ENCODE measurements around the gene IMP4.

The IMP4 gene

GRCh38 chr2:130381619-130382018 lies 38.9 kb downstream of the IMP4 start (continued):
- TF ChIP-seq, protein P1, sequence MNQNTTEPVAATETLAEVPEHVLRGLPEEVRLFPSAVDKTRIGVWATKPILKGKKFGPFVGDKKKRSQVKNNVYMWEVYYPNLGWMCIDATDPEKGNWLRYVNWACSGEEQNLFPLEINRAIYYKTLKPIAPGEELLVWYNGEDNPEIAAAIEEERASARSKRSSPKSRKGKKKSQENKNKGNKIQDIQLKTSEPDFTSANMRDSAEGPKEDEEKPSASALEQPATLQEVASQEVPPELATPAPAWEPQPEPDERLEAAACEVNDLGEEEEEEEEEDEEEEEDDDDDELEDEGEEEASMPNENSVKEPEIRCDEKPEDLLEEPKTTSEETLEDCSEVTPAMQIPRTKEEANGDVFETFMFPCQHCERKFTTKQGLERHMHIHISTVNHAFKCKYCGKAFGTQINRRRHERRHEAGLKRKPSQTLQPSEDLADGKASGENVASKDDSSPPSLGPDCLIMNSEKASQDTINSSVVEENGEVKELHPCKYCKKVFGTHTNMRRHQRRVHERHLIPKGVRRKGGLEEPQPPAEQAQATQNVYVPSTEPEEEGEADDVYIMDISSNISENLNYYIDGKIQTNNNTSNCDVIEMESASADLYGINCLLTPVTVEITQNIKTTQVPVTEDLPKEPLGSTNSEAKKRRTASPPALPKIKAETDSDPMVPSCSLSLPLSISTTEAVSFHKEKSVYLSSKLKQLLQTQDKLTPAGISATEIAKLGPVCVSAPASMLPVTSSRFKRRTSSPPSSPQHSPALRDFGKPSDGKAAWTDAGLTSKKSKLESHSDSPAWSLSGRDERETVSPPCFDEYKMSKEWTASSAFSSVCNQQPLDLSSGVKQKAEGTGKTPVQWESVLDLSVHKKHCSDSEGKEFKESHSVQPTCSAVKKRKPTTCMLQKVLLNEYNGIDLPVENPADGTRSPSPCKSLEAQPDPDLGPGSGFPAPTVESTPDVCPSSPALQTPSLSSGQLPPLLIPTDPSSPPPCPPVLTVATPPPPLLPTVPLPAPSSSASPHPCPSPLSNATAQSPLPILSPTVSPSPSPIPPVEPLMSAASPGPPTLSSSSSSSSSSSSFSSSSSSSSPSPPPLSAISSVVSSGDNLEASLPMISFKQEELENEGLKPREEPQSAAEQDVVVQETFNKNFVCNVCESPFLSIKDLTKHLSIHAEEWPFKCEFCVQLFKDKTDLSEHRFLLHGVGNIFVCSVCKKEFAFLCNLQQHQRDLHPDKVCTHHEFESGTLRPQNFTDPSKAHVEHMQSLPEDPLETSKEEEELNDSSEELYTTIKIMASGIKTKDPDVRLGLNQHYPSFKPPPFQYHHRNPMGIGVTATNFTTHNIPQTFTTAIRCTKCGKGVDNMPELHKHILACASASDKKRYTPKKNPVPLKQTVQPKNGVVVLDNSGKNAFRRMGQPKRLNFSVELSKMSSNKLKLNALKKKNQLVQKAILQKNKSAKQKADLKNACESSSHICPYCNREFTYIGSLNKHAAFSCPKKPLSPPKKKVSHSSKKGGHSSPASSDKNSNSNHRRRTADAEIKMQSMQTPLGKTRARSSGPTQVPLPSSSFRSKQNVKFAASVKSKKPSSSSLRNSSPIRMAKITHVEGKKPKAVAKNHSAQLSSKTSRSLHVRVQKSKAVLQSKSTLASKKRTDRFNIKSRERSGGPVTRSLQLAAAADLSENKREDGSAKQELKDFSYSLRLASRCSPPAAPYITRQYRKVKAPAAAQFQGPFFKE (tag by site-specific recombination; IDR thresholded peaks at IDR 0.05; ENCODE audit: borderline replicate concordance): no peak
- TF ChIP-seq, protein P2, sequence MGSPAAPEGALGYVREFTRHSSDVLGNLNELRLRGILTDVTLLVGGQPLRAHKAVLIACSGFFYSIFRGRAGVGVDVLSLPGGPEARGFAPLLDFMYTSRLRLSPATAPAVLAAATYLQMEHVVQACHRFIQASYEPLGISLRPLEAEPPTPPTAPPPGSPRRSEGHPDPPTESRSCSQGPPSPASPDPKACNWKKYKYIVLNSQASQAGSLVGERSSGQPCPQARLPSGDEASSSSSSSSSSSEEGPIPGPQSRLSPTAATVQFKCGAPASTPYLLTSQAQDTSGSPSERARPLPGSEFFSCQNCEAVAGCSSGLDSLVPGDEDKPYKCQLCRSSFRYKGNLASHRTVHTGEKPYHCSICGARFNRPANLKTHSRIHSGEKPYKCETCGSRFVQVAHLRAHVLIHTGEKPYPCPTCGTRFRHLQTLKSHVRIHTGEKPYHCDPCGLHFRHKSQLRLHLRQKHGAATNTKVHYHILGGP (tag by site-specific recombination; IDR thresholded peaks at IDR 0.05): no peak
- TF ChIP-seq ZNF398 (tag by site-specific recombination; IDR thresholded peaks at IDR 0.05): no peak

DNA sequence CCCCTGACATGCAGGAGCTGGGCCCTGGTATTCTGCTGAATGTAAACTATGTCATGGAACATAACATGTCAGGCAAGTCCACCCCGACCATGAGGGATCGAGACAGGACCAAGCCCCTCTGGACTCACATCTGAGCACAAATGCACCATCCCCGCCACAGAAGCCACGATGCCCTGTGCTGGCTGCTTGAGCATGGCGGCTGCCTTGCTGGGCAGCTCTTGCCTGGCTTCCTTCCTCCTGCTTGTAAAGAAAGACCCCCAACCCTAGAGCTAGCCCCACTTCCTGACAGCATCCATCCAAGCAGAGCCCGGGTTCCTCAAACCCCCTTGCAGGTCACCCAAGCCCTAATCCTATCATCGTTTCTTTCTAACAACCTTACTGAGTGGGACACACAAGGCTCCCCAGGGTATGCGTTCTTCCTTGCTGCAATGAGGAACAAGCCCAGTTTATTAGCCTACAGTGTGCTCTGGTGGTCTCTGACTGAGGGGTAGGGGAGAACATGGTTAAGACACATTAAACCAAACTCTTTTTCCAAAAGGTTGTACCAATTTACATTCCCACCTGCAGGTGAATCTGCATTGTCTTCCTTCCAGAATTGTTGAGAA lies 39.7 kb downstream of the IMP4 start:
- Histone ChIP-seq H3K4me3 (ENCODE audit: low read depth, low read length) (no peak overlapping the region), H3K9me3 (ENCODE audit: control insufficient read depth, insufficient read depth, low read depth, low read length) (no peaks in the 10 kb centered on the region), H3K36me3 (ENCODE audit: control insufficient read depth in 2 of 2, insufficient read depth in 1 of 2, low read length in 2 of 2) (no peaks in the 10 kb centered on the region), H3K4me1 (ENCODE audit: control insufficient read depth, insufficient read depth, low read length) (no peaks in the 10 kb centered on the region), H3K27ac (ENCODE audit: extremely low read depth, low read depth, low read length) (no peak overlapping the region)
- ChIA-PET CTCF (no interaction called here), POLR2A (no interaction called here)
- TF ChIP-seq TRIM28 (IDR thresholded peaks at IDR 0.05; ENCODE audit: borderline replicate concordance, low read length): no peak
- TF ChIP-seq OVOL3 (tag by site-specific recombination; IDR thresholded peaks at IDR 0.05): no peak
- TF ChIP-seq ZNF311 (tag by site-specific recombination; IDR thresholded peaks at IDR 0.05; ENCODE audit: borderline replicate concordance): no peak
- TF ChIP-seq TSHZ1 (tag by site-specific recombination; IDR thresholded peaks at IDR 0.05; ENCODE audit: borderline replicate concordance): no peak
- no peak for TF ChIP-seq ZNF140 (tag by site-specific recombination; IDR thresholded peaks at IDR 0.05)
- no peak for TF ChIP-seq ZNF426 (tag by site-specific recombination; IDR thresholded peaks at IDR 0.05)
- TF ChIP-seq ZNF366 (tag by site-specific recombination; conservative IDR thresholded peaks at IDR 0.05): no peak
- TF ChIP-seq ZNF175 (tag by site-specific recombination; IDR thresholded peaks at IDR 0.05): no peak
- TF ChIP-seq ZNF114 (tag by site-specific recombination; IDR thresholded peaks at IDR 0.05): no peak
- TF ChIP-seq, protein P3, sequence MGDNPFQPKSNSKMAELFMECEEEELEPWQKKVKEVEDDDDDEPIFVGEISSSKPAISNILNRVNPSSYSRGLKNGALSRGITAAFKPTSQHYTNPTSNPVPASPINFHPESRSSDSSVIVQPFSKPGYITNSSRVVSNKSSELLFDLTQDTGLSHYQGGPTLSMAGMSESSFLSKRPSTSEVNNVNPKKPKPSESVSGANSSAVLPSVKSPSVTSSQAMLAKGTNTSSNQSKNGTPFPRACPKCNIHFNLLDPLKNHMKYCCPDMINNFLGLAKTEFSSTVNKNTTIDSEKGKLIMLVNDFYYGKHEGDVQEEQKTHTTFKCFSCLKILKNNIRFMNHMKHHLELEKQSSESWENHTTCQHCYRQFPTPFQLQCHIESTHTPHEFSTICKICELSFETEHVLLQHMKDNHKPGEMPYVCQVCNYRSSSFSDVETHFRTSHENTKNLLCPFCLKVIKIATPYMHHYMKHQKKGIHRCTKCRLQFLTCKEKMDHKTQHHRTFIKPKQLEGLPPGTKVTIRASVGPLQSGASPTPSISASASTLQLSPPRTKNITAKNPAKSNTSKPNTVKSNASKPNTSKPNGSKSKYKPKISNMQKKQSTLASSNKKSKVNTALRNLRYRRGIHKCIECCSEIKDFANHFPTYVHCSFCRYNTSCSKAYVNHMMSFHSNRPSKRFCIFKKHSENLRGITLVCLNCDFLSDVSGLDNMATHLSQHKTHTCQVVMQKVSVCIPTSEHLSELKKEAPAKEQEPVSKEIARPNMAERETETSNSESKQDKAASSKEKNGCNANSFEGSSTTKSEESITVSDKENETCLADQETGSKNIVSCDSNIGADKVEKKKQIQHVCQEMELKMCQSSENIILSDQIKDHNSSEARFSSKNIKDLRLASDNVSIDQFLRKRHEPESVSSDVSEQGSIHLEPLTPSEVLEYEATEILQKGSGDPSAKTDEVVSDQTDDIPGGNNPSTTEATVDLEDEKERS (tag by site-specific recombination; IDR thresholded peaks at IDR 0.05): no peak
- TF ChIP-seq, protein P4, sequence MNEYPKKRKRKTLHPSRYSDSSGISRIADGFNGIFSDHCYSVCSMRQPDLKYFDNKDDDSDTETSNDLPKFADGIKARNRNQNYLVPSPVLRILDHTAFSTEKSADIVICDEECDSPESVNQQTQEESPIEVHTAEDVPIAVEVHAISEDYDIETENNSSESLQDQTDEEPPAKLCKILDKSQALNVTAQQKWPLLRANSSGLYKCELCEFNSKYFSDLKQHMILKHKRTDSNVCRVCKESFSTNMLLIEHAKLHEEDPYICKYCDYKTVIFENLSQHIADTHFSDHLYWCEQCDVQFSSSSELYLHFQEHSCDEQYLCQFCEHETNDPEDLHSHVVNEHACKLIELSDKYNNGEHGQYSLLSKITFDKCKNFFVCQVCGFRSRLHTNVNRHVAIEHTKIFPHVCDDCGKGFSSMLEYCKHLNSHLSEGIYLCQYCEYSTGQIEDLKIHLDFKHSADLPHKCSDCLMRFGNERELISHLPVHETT (tag by site-specific recombination; IDR thresholded peaks at IDR 0.05): no peak
- TF ChIP-seq ZSCAN18 (tag by site-specific recombination; IDR thresholded peaks at IDR 0.05): no peak
- TF ChIP-seq ZNF24 (tag by site-specific recombination; IDR thresholded peaks at IDR 0.05): no peak
